Measurements from ENCODE around the gene IDUA. TPM values are rescaled to one million over a fixed set of nuclear protein-coding genes. Genes with fewer than 3 reads are reported as not detected.

Gene IDUA
- total and polyA plus RNA-seq, 12 donors, result 4.6 to 13.3 (median 8.7) TPM

DNA sequence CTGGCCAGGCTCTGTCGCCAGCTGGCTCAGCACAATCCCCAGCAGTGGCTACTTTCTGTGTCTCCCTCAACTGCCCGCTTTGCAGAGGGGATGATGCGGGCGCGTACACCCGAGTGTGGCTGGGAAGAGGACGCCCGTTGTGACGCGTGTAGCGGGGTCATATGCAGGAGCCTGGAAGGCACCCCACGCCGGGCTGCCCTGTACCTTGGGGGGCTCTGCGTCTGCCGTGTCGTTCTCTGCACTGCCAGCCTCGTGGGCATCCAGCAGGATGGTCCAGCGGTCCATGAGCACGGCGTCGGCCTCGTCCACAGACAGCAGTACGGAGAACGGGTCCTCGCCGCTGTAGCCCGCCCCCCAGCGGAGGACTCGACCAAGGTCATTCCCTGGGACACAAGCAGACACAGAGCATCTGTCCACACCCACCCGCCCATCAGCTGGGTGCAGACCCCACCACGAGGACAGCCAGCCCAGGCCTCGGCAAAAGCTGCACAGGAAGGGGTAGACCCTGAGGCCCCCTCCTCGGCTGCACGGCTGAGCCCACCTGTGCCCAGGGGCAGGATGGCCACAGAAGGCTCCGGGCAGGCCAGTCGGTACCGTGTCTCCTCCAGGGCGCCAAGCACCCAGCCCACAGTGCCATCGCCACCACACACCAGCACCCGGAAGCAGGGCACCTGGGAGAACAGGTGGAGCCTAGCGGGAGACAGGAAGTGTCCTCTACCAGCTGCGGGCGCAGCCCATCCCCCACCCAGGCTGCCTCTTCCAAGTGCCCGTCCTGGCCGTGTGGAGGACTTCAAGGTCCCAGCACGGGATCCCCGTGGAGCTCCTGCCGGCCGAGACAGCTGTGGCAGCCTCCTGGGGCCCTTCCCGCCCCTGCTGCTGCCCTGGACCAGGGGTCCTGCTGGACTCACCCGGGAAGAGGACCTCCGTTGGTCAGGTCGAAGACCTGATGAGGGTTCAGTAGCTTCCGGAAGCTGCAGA lies 24.3 kb upstream of the IDUA start:
- Histone ChIP-seq H3K9me3 (no peaks in the 10 kb centered on the region), H3K4me1 (peaks cover 0 to 2% (median 0%) of the 10 kb centered on the region in 9 donors), H3K4me3 (no peak overlapping the region), H3K27me3 (no peaks in the 10 kb centered on the region), H3K27ac (no peak overlapping the region), H3K36me3 (peaks cover 0 to 86% (median 19%) of the 10 kb centered on the region in 9 donors)
- TF ChIP-seq, protein P1, sequence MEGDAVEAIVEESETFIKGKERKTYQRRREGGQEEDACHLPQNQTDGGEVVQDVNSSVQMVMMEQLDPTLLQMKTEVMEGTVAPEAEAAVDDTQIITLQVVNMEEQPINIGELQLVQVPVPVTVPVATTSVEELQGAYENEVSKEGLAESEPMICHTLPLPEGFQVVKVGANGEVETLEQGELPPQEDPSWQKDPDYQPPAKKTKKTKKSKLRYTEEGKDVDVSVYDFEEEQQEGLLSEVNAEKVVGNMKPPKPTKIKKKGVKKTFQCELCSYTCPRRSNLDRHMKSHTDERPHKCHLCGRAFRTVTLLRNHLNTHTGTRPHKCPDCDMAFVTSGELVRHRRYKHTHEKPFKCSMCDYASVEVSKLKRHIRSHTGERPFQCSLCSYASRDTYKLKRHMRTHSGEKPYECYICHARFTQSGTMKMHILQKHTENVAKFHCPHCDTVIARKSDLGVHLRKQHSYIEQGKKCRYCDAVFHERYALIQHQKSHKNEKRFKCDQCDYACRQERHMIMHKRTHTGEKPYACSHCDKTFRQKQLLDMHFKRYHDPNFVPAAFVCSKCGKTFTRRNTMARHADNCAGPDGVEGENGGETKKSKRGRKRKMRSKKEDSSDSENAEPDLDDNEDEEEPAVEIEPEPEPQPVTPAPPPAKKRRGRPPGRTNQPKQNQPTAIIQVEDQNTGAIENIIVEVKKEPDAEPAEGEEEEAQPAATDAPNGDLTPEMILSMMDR (IDR thresholded peaks at IDR 0.05), result no peak
- ATAC-seq (no peak), DNase-seq (peak in 1 of 2 donors; percentile 14)
- 92 to 94% methylated on average over 54 of the region's 54 CpGs for WGBS, 2 donors
- intact Hi-C loops (cut with DNase I), result no loop called here

DNA sequence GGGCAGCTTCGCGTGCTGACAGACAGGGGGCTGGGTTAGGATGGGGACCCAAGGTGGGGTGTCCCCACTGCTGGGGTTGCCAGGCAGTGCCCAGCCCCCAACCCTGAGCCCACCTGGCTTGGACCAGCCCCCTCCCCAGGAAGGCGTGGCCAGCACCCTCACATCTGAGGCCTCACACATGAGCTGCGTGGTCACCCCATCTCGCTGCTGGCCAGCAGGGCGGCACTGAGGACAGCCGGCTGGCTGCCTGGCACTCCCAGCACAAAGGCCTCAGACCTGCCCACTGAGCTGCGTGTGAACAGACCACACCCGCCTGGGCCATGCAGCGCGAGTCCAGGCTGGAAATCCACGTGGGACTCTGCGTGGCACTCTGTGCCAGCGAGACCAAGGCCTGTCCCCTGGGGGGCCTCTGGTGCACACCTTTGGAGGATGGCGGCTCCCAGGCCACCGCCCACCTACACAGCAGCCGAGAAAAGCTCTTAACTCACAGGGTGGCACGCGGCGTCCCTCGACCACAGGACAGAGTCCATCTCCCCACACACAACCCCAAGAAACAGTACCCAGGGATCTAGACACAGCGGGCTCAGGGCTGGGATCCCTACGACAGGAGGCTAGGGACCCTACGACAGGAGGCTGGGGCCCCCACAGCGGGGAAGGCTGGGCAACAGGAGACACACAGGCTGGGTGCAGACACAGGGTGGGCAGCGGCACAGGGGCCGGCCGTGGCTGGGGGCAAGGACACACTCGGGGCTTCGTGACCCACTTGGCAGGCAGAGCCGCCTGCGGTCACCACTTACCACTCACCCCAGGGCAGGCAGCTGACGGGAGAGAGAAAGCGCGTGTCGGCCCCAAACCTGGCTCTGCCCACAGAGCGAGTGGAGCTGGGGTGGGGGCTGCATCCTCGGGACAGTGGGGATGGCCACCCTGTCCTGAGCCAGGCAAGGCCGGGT lies 23.3 kb upstream of the IDUA start:
- H3K27me3 ChIP-seq, result peaks cover 0 to 5% (median 0%) of the 10 kb centered on the region in 7 donors
- DNase-seq (peak in 1 of 2 donors; percentile 13), ATAC-seq (no peak)
- intact Hi-C loops (cut with DNase I), result no loop called here
- no peaks in the 10 kb centered on the region for H3K9me3 ChIP-seq
- no peak overlapping the region for H3K4me3 ChIP-seq
- peaks cover 0 to 9% (median 0%) of the 10 kb centered on the region in 9 donors for H3K4me1 ChIP-seq
- TF ChIP-seq, protein P1 (IDR thresholded peaks at IDR 0.05), result no peak
- no peak overlapping the region for H3K27ac ChIP-seq
- H3K36me3 ChIP-seq, result peaks cover 0 to 76% (median 17%) of the 10 kb centered on the region in 9 donors
- WGBS, 2 donors, result 96% methylated on average over 38 to 39 of the region's 39 CpGs

DNA sequence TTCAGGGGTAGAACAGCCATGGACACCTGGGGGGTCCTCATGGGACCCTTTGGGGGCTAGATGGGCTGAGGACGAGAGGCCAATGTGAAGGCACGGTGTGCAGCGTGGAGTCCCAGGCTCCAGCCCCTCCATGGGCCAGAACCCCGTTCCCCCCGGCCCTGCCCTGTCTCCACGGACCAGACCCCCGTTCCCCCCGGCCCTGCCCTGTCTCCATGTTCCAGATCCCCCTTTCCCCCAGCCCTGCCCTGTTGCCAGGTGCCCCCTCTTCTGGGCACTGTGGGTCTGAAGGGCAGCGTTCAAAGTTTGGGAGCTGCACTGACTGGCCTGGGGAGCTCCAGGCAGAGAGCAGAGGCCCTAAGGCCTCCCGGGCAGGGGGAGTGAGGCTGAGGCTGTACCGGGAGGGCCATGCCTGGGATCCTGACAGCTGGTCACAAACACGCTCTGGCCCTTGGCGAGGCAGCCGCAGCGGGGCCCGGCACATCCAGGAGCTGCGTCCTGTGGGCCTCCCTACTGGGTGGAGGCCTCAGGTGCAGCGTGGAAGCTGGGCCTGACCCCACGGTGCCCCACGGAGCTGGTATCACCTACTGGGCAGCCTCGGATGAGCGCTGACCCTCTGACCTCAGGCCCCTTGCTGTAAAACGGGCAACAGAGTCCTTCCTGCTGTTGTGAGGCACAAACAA lies 22.4 kb upstream of the IDUA start:
- ATAC-seq (no peak), DNase-seq (peak in 1 of 2 donors; percentile 11)
- peaks cover 0 to 12% (median 0%) of the 10 kb centered on the region in 9 donors for H3K4me1 ChIP-seq
- no peak overlapping the region for H3K27ac ChIP-seq
- TF ChIP-seq, protein P1 (IDR thresholded peaks at IDR 0.05), result no peak
- intact Hi-C loops (cut with DNase I), result no loop called here
- H3K36me3 ChIP-seq, result peaks cover 0 to 66% (median 17%) of the 10 kb centered on the region in 9 donors
- no peak overlapping the region for H3K4me3 ChIP-seq
- 93 to 94% methylated on average over 23 of the region's 23 CpGs for WGBS, 2 donors
- H3K9me3 ChIP-seq, result no peaks in the 10 kb centered on the region
- H3K27me3 ChIP-seq, result peaks cover 0 to 10% (median 0%) of the 10 kb centered on the region in 7 donors
